ENCODE measurements around the gene ZNF575.
"Not testable (repeated sequence)": the region's sequence is repeated elsewhere in the genome, so short reads cannot be mapped to it uniquely, and the experiment has no call there.

ZNF575 gene

DNA sequence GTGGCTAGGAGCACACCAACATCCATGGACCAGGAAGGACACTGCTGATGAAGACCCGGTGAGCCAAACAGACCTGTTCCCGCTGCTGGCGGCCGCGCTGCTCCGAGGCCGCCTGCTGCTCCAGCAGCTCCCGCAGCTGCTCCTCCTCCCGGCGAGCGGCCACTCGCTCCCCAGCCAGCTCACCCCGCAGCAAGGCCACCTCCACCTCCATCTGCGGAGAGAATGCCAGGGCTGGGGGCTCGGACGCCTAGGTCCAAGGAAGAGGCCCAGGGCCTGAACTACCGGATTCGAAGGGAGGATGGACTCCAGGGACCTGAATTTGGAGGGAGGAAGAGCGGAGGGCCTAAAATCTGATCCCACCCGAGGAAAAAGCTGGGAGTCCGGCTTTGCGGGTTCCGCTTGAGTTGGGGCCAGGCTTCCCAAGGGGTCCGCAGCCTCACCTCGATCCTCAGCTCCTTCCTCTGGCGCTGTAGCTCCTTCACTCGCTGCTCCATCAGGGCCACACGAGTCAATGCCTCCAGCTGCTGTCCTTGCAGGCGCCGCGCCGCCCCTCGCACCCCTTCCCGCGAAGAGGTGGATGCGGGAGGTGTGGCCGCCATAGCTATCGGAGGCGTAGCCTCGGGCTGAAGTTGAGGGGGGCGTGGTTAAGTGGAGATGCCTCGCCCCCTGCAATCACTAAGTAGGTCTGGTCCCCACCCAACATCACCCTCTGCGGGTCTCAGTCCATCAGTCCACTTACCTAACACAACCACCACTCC, 31.1 kb upstream of the ZNF575 start:
- Histone ChIP-seq H3K9me3 (ENCODE audit: control insufficient read depth, low read length) (no peaks in the 10 kb centered on the region), H3K9ac (ENCODE audit: low read length) (no peak overlapping the region), H3K27me3 (ENCODE audit: control insufficient read depth, insufficient read depth, low read length) (no peaks in the 10 kb centered on the region), H3K4me1 (ENCODE audit: control insufficient read depth, insufficient read depth, low read length) (peaks cover 11% of the 10 kb centered on the region), H3K4me3 (ENCODE audit: low read length) (no peak overlapping the region), H3K36me3 (ENCODE audit: control insufficient read depth, insufficient read depth, low read length) (no peaks in the 10 kb centered on the region)

DNA sequence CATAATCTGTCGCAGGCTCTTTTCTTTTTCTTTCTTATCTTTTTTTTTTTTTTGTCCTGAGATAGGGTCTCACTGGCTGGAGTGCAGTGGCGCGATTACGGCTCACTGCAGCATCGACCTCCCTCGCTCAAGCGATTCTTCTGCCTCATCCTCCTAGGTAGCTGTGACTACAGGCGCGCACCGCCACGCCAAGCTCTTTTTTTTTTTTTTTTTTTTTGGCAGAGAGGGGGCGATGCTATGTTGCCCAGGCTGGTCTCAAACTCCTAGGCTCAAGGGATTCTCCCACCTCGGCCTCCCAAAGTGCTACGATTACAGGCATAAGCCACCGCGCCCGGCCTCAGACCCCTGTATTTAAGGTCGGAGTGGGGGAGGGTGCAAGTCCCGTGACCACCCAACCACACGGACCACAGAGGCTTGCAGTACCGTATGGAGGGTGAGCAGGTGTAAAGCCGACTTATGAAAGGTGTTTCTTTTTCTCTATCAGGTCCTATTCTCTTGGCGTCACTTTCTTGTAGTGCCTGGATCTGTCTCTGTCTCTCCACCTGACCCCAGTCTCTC, 30.5 kb upstream of the ZNF575 start:
- Histone ChIP-seq H3K4me1 (ENCODE audit: control insufficient read depth, insufficient read depth, low read length) (peaks cover 11% of the 10 kb centered on the region), H3K36me3 (ENCODE audit: control insufficient read depth, insufficient read depth, low read length) (no peaks in the 10 kb centered on the region), H3K9me3 (ENCODE audit: control insufficient read depth, low read length) (no peaks in the 10 kb centered on the region), H3K27me3 (ENCODE audit: control insufficient read depth, insufficient read depth, low read length) (no peaks in the 10 kb centered on the region), H3K9ac (ENCODE audit: low read length) (no peak overlapping the region), H3K4me3 (ENCODE audit: low read length) (no peak overlapping the region)

DNA sequence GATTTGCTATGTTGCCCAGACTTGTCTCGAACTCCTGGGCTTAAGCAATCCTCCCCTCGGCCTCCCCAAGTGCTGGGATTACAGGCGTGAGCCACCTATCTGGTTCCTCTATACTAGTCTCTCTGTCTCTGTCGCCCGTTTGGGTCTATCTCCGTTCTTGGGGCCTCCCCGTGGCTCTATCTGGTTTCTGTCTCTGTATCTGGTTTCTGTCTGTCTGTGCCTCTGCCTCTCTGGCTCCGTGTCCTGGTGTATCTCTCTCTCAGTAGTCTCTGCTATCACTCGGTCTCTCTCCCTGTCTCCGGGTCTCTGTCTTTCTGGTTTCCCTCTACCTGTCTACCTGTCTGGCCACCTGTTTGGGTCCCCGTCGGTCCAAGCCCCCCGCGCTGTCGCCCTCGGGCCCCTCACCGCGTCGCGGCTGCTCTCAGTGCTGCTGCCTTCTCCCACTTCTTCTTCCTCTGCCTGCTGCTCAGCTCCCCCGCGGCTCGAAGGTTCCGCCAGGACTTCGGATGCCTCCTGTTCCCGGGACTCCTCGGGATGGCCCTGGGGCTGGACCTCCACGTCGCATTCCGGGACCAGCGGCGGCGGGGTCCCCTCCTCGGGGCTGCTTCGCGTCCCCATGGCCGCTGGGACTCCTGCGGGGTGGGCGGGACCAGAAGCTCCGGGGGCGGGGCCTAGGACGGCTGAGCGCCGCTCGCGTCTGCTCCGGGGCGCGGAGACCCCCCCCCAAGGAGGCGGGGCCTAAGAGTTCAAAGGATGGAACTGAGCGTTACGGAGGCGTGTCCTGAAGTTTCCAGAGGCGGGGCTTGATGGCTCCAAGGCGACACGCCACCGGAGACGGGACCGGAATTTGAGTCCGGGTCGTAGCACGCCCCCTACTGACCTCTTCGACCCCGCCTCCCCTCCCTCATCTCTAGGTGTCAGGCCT, 29.2 kb upstream of the ZNF575 start:
- Histone ChIP-seq H3K4me3 (ENCODE audit: low read length) (peak overlapping the region; percentile 43), H3K4me1 (ENCODE audit: control insufficient read depth, insufficient read depth, low read length) (peaks cover 7% of the 10 kb centered on the region)

DNA sequence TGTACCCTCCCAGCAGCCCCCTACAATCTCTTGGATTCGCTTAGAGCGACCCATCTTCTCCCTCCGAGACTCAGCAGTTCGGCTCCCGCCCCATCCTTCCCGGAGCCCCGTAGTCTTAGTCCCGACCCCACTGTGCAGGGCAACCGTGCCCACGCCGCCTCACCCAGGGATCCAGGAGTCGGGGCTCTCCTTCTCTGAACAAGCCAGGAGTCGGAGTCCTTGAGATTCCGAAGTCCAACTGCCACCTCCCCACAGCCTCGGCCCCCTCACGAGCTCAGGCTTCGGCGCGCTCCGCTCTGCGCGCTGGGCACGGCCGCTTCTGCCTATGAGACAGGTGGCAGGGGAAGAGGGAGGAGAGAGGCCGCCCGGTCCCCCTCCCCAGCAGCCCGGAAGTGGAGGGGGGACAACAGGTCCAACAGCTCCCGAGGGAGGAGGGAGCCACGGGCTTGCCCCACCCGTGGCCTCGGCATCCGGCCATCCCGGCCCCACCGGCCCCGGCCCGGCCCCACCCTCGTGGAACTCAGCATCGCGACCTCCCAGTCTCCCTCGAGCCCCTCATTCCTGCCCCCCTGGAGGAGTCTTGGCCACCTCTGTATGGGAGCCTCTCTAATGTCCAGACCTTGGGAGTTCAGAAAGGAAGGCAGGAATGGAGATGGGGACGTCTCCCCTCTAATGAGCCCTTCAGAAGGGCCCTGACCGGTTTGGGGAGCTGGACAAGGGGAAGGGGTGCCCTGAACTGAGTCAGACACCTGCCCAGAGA, 28.4 kb upstream of the ZNF575 start, which contains the start of gene PHLDB3:
PHLDB3 (minus strand) TSS at position 321 of the 760 bp plus-strand sequence. CDS start 628 bp downstream, outside the sequence.
- Histone ChIP-seq H3K9me3 (ENCODE audit: control insufficient read depth, low read length) (no peaks in the 10 kb centered on the region), H3K27me3 (ENCODE audit: control insufficient read depth, insufficient read depth, low read length) (no peaks in the 10 kb centered on the region), H3K9ac (ENCODE audit: low read length) (peak within 1 kb of the TSS; percentile 85), H3K4me3 (ENCODE audit: low read length) (peak within 1 kb of the TSS; percentile 43), H3K4me1 (ENCODE audit: control insufficient read depth, insufficient read depth, low read length) (no peaks in the 10 kb centered on the region), H3K36me3 (ENCODE audit: control insufficient read depth, insufficient read depth, low read length) (no peaks in the 10 kb centered on the region)

More for the DNA sequence above, 29.2 kb upstream of the ZNF575 start:
- Histone ChIP-seq H3K9me3 (ENCODE audit: control insufficient read depth, low read length) (no peaks in the 10 kb centered on the region), H3K27me3 (ENCODE audit: control insufficient read depth, insufficient read depth, low read length) (no peaks in the 10 kb centered on the region), H3K9ac (ENCODE audit: low read length) (peak overlapping the region; percentile 85), H3K36me3 (ENCODE audit: control insufficient read depth, insufficient read depth, low read length) (no peaks in the 10 kb centered on the region)

DNA sequence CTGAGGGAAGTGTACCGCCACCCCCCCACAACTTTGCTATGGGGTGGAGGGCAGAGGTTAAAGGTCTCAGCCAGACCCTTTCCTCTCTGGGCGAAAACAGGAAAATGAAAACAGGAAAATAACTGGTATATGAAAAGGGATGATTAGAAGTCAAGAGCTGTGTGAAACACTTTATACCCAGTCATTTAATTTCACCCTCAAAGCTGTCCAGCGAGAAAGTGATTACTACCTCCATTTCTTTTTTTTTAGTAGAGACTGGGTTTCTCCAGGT, 27.9 kb upstream of the ZNF575 start:
- H3K27me3 ChIP-seq (ENCODE audit: control insufficient read depth, insufficient read depth, low read length): no peaks in the 10 kb centered on the region

DNA sequence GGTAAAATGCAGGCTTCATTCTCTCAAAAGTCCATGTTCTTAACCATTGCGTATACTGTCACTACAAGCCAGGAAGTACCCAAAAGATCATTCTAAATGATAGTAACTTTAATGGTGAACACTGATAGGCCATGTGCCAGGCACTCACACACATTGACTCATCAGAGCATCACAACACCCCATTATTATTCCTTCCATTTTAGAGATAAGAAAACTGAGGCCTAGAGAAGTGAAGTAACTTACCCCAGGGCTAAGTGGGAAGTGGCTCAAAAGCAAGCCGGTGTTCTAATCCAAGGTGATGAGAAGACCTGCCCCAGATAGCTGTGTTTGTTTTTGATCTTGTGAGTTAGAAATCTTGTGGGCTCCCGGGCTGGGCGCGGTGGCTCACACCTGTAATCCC, 27.0 kb upstream of the ZNF575 start:
- no peaks in the 10 kb centered on the region for H3K27me3 ChIP-seq (ENCODE audit: control insufficient read depth, insufficient read depth, low read length)
- no peaks in the 10 kb centered on the region for H3K9me3 ChIP-seq (ENCODE audit: control insufficient read depth, low read length)
- no peak overlapping the region for H3K4me3 ChIP-seq (ENCODE audit: low read length)
- H3K36me3 ChIP-seq (ENCODE audit: control insufficient read depth, insufficient read depth, low read length): peaks cover 4% of the 10 kb centered on the region
- H3K9ac ChIP-seq (ENCODE audit: low read length): no peak overlapping the region
- no peaks in the 10 kb centered on the region for H3K4me1 ChIP-seq (ENCODE audit: control insufficient read depth, insufficient read depth, low read length)

More for the DNA sequence above, 27.9 kb upstream of the ZNF575 start:
- Histone ChIP-seq H3K9ac (ENCODE audit: low read length) (peak overlapping the region; percentile 85), H3K4me3 (ENCODE audit: low read length) (no peak overlapping the region), H3K36me3 (ENCODE audit: control insufficient read depth, insufficient read depth, low read length) (no peaks in the 10 kb centered on the region), H3K9me3 (ENCODE audit: control insufficient read depth, low read length) (no peaks in the 10 kb centered on the region), H3K4me1 (ENCODE audit: control insufficient read depth, insufficient read depth, low read length) (no peaks in the 10 kb centered on the region)

DNA sequence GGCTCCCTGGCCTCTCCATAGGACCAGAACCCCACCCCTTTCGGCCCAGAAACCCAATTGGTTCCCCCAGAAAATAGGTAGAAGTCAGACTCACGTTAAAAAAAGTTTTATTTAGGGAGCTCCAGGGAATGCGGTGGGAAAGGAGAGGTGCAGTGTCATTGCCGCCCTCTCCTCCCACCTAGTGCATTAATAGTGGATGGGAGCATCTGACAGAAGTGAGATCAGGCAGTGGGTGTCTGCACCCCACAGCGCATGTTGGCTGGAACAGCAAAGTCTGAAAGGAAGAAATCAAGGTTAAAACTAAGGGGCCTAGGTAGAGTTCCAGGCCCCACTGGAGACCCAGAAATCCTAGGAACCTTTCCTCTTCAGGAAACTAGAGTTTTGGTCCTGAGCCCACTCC, 26.4 kb upstream of the ZNF575 start:
- peaks cover 4% of the 10 kb centered on the region for H3K36me3 ChIP-seq (ENCODE audit: control insufficient read depth, insufficient read depth, low read length)
- no peaks in the 10 kb centered on the region for H3K4me1 ChIP-seq (ENCODE audit: control insufficient read depth, insufficient read depth, low read length)
- H3K9ac ChIP-seq (ENCODE audit: low read length): no peak overlapping the region
- no peak overlapping the region for H3K4me3 ChIP-seq (ENCODE audit: low read length)
- no peaks in the 10 kb centered on the region for H3K9me3 ChIP-seq (ENCODE audit: control insufficient read depth, low read length)
- H3K27me3 ChIP-seq (ENCODE audit: control insufficient read depth, insufficient read depth, low read length): no peaks in the 10 kb centered on the region

DNA sequence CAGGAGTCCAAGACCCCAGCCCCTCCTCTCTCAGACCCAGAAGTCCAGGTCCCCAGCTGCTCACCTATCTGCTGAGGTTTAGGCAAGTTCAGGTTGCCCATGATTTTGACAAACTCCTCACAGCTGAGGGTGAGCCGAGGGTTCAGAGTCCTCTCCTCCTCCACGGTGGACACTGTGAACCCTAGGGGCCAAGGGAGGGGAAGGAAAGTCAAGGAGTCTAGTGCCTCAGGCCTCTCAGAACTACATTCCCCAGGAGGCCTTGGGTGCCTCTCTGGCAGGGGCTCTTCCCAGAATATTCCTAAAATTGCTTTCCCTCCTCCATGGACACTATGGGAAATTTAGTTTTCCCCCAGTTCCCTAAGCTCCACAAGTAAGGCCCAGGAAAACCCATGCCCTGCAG, 25.1 kb upstream of the ZNF575 start:
- no peak overlapping the region for H3K9ac ChIP-seq (ENCODE audit: low read length)
- H3K36me3 ChIP-seq (ENCODE audit: control insufficient read depth, insufficient read depth, low read length): peaks cover 4% of the 10 kb centered on the region
- H3K9me3 ChIP-seq (ENCODE audit: control insufficient read depth, low read length): no peaks in the 10 kb centered on the region
- no peaks in the 10 kb centered on the region for H3K27me3 ChIP-seq (ENCODE audit: control insufficient read depth, insufficient read depth, low read length)
- H3K4me3 ChIP-seq (ENCODE audit: low read length): no peak overlapping the region
- H3K4me1 ChIP-seq (ENCODE audit: control insufficient read depth, insufficient read depth, low read length): no peaks in the 10 kb centered on the region

DNA sequence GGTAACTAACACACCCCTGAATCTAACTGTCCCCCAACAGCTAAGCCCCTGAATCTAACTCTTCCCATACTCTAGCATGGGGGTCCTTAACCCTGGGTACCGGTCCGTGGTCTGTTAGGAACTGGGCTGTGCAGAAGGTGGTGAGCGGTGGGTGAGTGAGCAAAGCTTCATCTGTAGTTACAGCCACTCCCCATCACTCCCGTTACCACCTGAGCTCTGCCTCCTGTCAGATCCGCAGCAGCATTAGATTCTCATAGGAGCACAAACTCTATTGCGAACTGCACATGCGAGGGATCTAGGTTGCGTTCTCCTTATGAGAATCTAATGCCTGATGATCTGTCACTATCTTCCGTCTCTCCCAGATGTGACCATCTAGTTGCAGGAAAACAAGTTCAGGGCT, 22.3 kb upstream of the ZNF575 start:
- Histone ChIP-seq H3K36me3 (ENCODE audit: control insufficient read depth, insufficient read depth, low read length) (peaks cover 4% of the 10 kb centered on the region), H3K4me3 (ENCODE audit: low read length) (no peak overlapping the region), H3K27me3 (ENCODE audit: control insufficient read depth, insufficient read depth, low read length) (no peaks in the 10 kb centered on the region), H3K4me1 (ENCODE audit: control insufficient read depth, insufficient read depth, low read length) (no peaks in the 10 kb centered on the region), H3K9ac (ENCODE audit: low read length) (no peak overlapping the region), H3K9me3 (ENCODE audit: control insufficient read depth, low read length) (no peaks in the 10 kb centered on the region)

DNA sequence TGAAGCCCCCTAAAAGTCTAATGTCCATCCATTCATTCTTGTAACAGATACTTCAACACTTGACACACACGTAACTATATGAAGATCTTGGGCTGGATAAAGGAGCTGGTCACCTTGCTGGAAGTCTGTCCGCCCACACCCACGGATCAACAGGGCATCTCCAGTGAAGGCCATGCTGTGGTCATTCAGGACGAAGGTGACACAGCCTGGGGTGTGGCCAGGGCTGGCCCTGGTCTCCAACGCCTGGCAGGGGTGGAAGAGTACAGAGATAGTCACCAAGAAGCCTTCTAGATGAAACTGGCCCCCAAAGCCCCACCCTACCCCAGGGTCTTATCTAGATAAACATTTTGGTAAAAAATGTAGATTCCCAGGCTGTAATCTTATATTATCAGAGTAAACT, 21.7 kb upstream of the ZNF575 start:
- peaks cover 4% of the 10 kb centered on the region for H3K36me3 ChIP-seq (ENCODE audit: control insufficient read depth, insufficient read depth, low read length)
- no peaks in the 10 kb centered on the region for H3K27me3 ChIP-seq (ENCODE audit: control insufficient read depth, insufficient read depth, low read length)
- H3K9ac ChIP-seq (ENCODE audit: low read length): no peak overlapping the region
- H3K9me3 ChIP-seq (ENCODE audit: control insufficient read depth, low read length): no peaks in the 10 kb centered on the region
- no peak overlapping the region for H3K4me3 ChIP-seq (ENCODE audit: low read length)
- H3K4me1 ChIP-seq (ENCODE audit: control insufficient read depth, insufficient read depth, low read length): no peaks in the 10 kb centered on the region

DNA sequence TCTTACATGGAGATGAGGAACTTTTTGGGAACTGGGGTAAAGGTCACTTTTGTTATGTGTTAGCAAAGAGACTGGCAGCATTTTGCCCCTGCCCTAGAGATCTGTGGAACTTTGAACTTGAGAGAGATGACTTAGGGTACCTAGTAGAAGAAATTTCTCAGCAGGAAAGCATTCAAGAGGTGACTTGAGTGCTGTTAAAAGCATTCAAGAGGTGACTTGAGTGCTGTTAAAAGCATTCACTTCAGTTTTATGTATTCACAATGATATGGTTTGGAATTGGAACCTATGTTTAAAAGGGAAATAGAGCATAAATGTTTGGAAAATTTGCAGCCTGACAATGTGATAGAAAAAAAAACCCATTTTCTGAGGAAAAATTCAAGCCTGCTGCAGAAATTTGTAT, 20.6 kb upstream of the ZNF575 start:
- H3K4me3 ChIP-seq (ENCODE audit: low read length); H3K4me1 ChIP-seq (ENCODE audit: control insufficient read depth, insufficient read depth, low read length); H3K36me3 ChIP-seq (ENCODE audit: control insufficient read depth, insufficient read depth, low read length); H3K9ac ChIP-seq (ENCODE audit: low read length); H3K9me3 ChIP-seq (ENCODE audit: control insufficient read depth, low read length); H3K27me3 ChIP-seq (ENCODE audit: control insufficient read depth, insufficient read depth, low read length): not testable (repeated sequence)

All from mucosa of stomach (tissue), 1 donor.